PC-3 (cell line): ENCODE data around the gene SFT2D2. TPM values are rescaled to one million over a fixed set of nuclear protein-coding genes. Genes with fewer than 3 reads are reported as not detected.
"Not testable (repeated sequence)": the region's sequence is repeated elsewhere in the genome, so short reads cannot be mapped to it uniquely, and the experiment has no call there.

Experiments
- ATAC-seq: fragments of 200-7000 bp; cut with Tn5 transposase; 2 replicates; pipeline ENCODE4 v1.9.1; 2020; ENCODE audit warnings: mild to moderate bottlenecking, moderate library complexity
- BruUV-seq: library from RNA; stranded (reverse); fragments of 400-500 nt; replicated peaks from 2 replicates; lab custom pipeline; 2021; lab: Mats Ljungman, UMichigan
- CTCF ChIA-PET: fragments of 300-600 bp; sonication (Branson Sonifier 250); formaldehyde crosslinking; loops from one replicate; lab custom pipeline; 2022; ENCODE audit warnings: antibody characterized with exemption; lab: Charles Lee
- POLR2A ChIA-PET: fragments of 300-600 bp; sonication (Branson Sonifier 250); formaldehyde crosslinking; loops from one replicate; lab custom pipeline; 2022; ENCODE audit warnings: antibody characterized with exemption; ENCODE audit not compliant: unreplicated experiment; lab: Charles Lee
- DNase-seq: peaks from one replicate; pipeline ENCODE4 v3.0.0-alpha.2; 2015
- H2AFZ ChIP-seq: fragments of 300-600 bp; sonication (generic); 2 replicates; pipeline ENCODE4 v1.6.0; 2016; ENCODE audit warnings: antibody characterized with exemption, low read length
- H3F3A ChIP-seq: fragments of 300-600 bp; sonication (generic); one replicate; pipeline ENCODE4 v1.6.0; 2017; ENCODE audit warnings: antibody characterized with exemption, low read length, control low read depth, mild to moderate bottlenecking; ENCODE audit not compliant: unreplicated experiment
- H3K27ac ChIP-seq: fragments of 300-600 bp; sonication (generic); 2 replicates; pipeline ENCODE4 v1.5.1; 2016; ENCODE audit warnings: mild to moderate bottlenecking, low read length
- H3K27me3 ChIP-seq: fragments of 300-600 bp; sonication (generic); 2 replicates; pipeline ENCODE4 v1.6.1; 2016; ENCODE audit warnings: low read length, mixed read lengths
- H3K36me3 ChIP-seq: fragments of 300-600 bp; sonication (generic); 2 replicates; pipeline ENCODE4 v1.6.1; 2016; ENCODE audit warnings: low read depth, mixed run types, low read length, mixed read lengths
- H3K4me1 ChIP-seq: fragments of 300-600 bp; sonication (generic); 2 replicates; pipeline ENCODE4 v1.5.1; 2016; ENCODE audit warnings: low read length; ENCODE audit not compliant: insufficient read depth
- H3K4me2 ChIP-seq: fragments of 300-600 bp; sonication (generic); 2 replicates; pipeline ENCODE4 v1.6.0; 2016; ENCODE audit warnings: low read length
- H3K4me3 ChIP-seq: fragments of 300-600 bp; sonication (generic); 2 replicates; pipeline ENCODE4 v1.5.1; 2016; ENCODE audit warnings: mild to moderate bottlenecking, low read length, mixed read lengths
- H3K79me2 ChIP-seq: fragments of 300-600 bp; sonication (generic); 2 replicates; pipeline ENCODE4 v1.6.1; 2017; ENCODE audit warnings: low read length, mixed read lengths
- H3K9ac ChIP-seq: fragments of 300-600 bp; sonication (generic); 2 replicates; pipeline ENCODE4 v1.6.0; 2016; ENCODE audit warnings: mild to moderate bottlenecking, low read length
- H3K9me2 ChIP-seq: fragments of 300-600 bp; sonication (generic); replicated peaks from 2 replicates; pipeline ENCODE4 v1.6.1; 2016; ENCODE audit warnings: mixed run types, low read length, mixed read lengths
- H3K9me3 ChIP-seq: fragments of 300-600 bp; sonication (generic); 2 replicates; pipeline ENCODE4 v1.6.1; 2016; ENCODE audit warnings: low read length, mixed read lengths
- H4K20me1 ChIP-seq: fragments of 300-600 bp; sonication (generic); 2 replicates; pipeline ENCODE4 v1.6.1; 2016; ENCODE audit warnings: low read length, mixed read lengths
- CTCF ChIP-seq: fragments of 300-600 bp; sonication (generic); conservative IDR thresholded peaks from 2 replicates; pipeline ENCODE4 v1.5.1; 2017; ENCODE audit warnings: antibody characterized with exemption, low read depth, mild to moderate bottlenecking, low read length
- EZH2 ChIP-seq: fragments of 300-600 bp; sonication (generic); IDR thresholded peaks from one replicate; pipeline ENCODE4 v1.6.1; 2017; ENCODE audit warnings: antibody characterized with exemption, mild to moderate bottlenecking, low read length; ENCODE audit not compliant: unreplicated experiment
- EZH2phosphoT487 ChIP-seq: fragments of 300-600 bp; sonication (generic); IDR thresholded peaks from 2 replicates; pipeline ENCODE4 v1.6.1; 2018; ENCODE audit warnings: mild to moderate bottlenecking, antibody characterized with exemption, low read length, borderline replicate concordance
- intact Hi-C: fragments of 100-400 bp; cut with micrococcal nuclease; formaldehyde crosslinking; loops from 2 replicates; pipeline ENCODE4 v1.9.0; 2023
- total RNA-seq: library from RNA; depleted of rRNA; stranded (reverse); fragments of >200 nt; gene quantifications from 2 replicates; pipeline ENCODE4 v1.2.3, GENCODE V29; 2014

Gene SFT2D2
- total RNA-seq, 1 experiment from 2014 or later = 38.7 TPM

GRCh38 chr1:168202941-168203654 lies 22.7 kb upstream of the SFT2D2 start:
- no peaks in the 10 kb centered on the region for H4K20me1 ChIP-seq
- H3K27me3 ChIP-seq = no peaks in the 10 kb centered on the region
- no peaks in the 10 kb centered on the region for H3K9me3 ChIP-seq
- no TSS peak for BruUV-seq
- ATAC-seq (no peak), DNase-seq (no peak)
- intact Hi-C loops = no loop called here
- no peaks in the 10 kb centered on the region for H3F3A ChIP-seq
- H3K36me3 ChIP-seq = peaks cover 41% of the 10 kb centered on the region
- H2AFZ ChIP-seq = no peak overlapping the region
- TF ChIP-seq EZH2 = no peak
- TF ChIP-seq EZH2phosphoT487 = no peak
- no peak for TF ChIP-seq CTCF
- no peak overlapping the region for H3K27ac ChIP-seq
- no peaks in the 10 kb centered on the region for H3K4me1 ChIP-seq
- no peak overlapping the region for H3K4me3 ChIP-seq
- no peaks in the 10 kb centered on the region for H3K79me2 ChIP-seq
- no peak overlapping the region for H3K4me2 ChIP-seq
- CTCF ChIA-PET = no interaction called here
- no peaks in the 10 kb centered on the region for H3K9me2 ChIP-seq
- POLR2A ChIA-PET = no interaction called here
- H3K9ac ChIP-seq = no peak overlapping the region

- H3F3A ChIP-seq = no peaks in the 10 kb centered on the region
- no peaks in the 10 kb centered on the region for H4K20me1 ChIP-seq
- DNase-seq = no peak
- no TSS peak for BruUV-seq
- no peak overlapping the region for H3K27ac ChIP-seq
- no peak overlapping the region for H3K4me2 ChIP-seq
- H3K9ac ChIP-seq = no peak overlapping the region
- no peak overlapping the region for H3K4me3 ChIP-seq
- H2AFZ ChIP-seq = no peak overlapping the region
- H3K9me2 ChIP-seq = no peaks in the 10 kb centered on the region
- POLR2A ChIA-PET = no interaction called here
- peaks cover 16% of the 10 kb centered on the region for H3K36me3 ChIP-seq
- CTCF ChIA-PET = interaction anchor here (0.7 to 1.0 kb wide), 2 partner anchors 27 to 29 kb away, joined by 3 read pairs; no protein-coding TSS in a partner anchor
- TF ChIP-seq EZH2 (no peak), CTCF (no peak), EZH2phosphoT487 (no peak)
- intact Hi-C loops = no loop called here
- H3K4me1 ChIP-seq = no peaks in the 10 kb centered on the region
- ATAC-seq = no peak
- no peaks in the 10 kb centered on the region for H3K79me2 ChIP-seq
- no peaks in the 10 kb centered on the region for H3K9me3 ChIP-seq
- H3K27me3 ChIP-seq = no peaks in the 10 kb centered on the region
Observed at GRCh38 chr1:168206111-168206510, 19.7 kb upstream of the SFT2D2 start.

- H3K9ac ChIP-seq, intact Hi-C loops, BruUV-seq, H3K9me2 ChIP-seq, H3K4me1 ChIP-seq, DNase-seq, CTCF ChIA-PET, H3K27me3 ChIP-seq, H3F3A ChIP-seq, H4K20me1 ChIP-seq, H3K36me3 ChIP-seq, H3K9me3 ChIP-seq, POLR2A ChIA-PET, H3K4me2 ChIP-seq, H3K79me2 ChIP-seq, H2AFZ ChIP-seq, H3K27ac ChIP-seq, ATAC-seq, H3K4me3 ChIP-seq: not testable (repeated sequence)
Observed at GRCh38 chr1:168207673-168208072, 18.1 kb upstream of the SFT2D2 start.
